Germinal center (tissue), 1 donor: ENCODE data around the gene HK1.
"Not testable (repeated sequence)": the region's sequence is repeated elsewhere in the genome, so short reads cannot be mapped to it uniquely, and the experiment has no call there.

ENCODE experiments used
- DNase-seq: peaks from one replicate; pipeline ENCODE4 v3.0.0; 2012; ENCODE audit warnings: mixed read lengths, low spot score

HK1 gene

GRCh38 chr10:69311309-69311708 lies 33.0 kb downstream of the HK1 start:
- DNase-seq, result no peak

- no peak for DNase-seq
Observed at GRCh38 chr10:69312528-69312927, 34.2 kb downstream of the HK1 start.

- no peak for DNase-seq
Observed at GRCh38 chr10:69315100-69315542, 36.8 kb downstream of the HK1 start.

- DNase-seq, result no peak
Observed at GRCh38 chr10:69315610-69316312, 37.5 kb downstream of the HK1 start.

- no peak for DNase-seq
Observed at GRCh38 chr10:69316313-69317059, 38.2 kb downstream of the HK1 start.

- DNase-seq, result peak; percentile 70
Observed at GRCh38 chr10:69317175-69317604, 38.9 kb downstream of the HK1 start.

GRCh38 chr10:69317626-69318105 lies 39.4 kb downstream of the HK1 start:
- DNase-seq, result no peak

- peak; percentile 98 for DNase-seq
Observed at GRCh38 chr10:69318106-69318866, 40.0 kb downstream of the HK1 start.

GRCh38 chr10:69318867-69319727 lies 40.8 kb downstream of the HK1 start:
- DNase-seq, result peak; percentile 35

- no peak for DNase-seq
Observed at GRCh38 chr10:69319841-69320316, 41.6 kb downstream of the HK1 start.

- DNase-seq, result no peak
Observed at GRCh38 chr10:69320521-69320920, 42.2 kb downstream of the HK1 start.

GRCh38 chr10:69321039-69321715 lies 42.9 kb downstream of the HK1 start:
- DNase-seq, result no peak

GRCh38 chr10:69321865-69322264 lies 43.6 kb downstream of the HK1 start:
- DNase-seq, result no peak

GRCh38 chr10:69322346-69322745 lies 44.0 kb downstream of the HK1 start:
- not testable (repeated sequence) for DNase-seq

GRCh38 chr10:69323622-69324021 lies 45.3 kb downstream of the HK1 start:
- DNase-seq, result no peak

GRCh38 chr10:69324583-69324982 lies 46.3 kb downstream of the HK1 start:
- no peak for DNase-seq

- not testable (repeated sequence) for DNase-seq
Observed at GRCh38 chr10:69325637-69326523, 47.6 kb downstream of the HK1 start.

- no peak for DNase-seq
Observed at GRCh38 chr10:69326692-69327091, 48.4 kb downstream of the HK1 start.

GRCh38 chr10:69327463-69328379 lies 49.4 kb downstream of the HK1 start:
- peak; percentile 71 for DNase-seq
